ENCODE data around the gene TAPBP.

- no peak for TF ChIP-seq CTCF (IDR thresholded peaks at IDR 0.05)
- TF ChIP-seq POLR2A (IDR thresholded peaks at IDR 0.05), result no peak
Measured at GRCh38 chr6:33294086-33294823, 19.6 kb downstream of the TAPBP start.

All from sigmoid colon (tissue), 3 donors.